Measurements from ENCODE around the gene DGKQ.
A peak's percentile ranks its signal among the peaks of the same experiment; 100 is the strongest.
"Not testable (repeated sequence)": the region's sequence is repeated elsewhere in the genome, so short reads cannot be mapped to it uniquely, and the experiment has no call there.

Gene DGKQ

GRCh38 chr4:982291-982690, 8.9 kb upstream of the DGKQ start:
- no peak for DNase-seq (ENCODE audit: low read depth)
- TF ChIP-seq CTCF (IDR thresholded peaks at IDR 0.05; ENCODE audit: insufficient read depth, low read depth, low read length, missing control alignments) = no peak
- no peak overlapping the region for H3K4me3 ChIP-seq (ENCODE audit: low read depth, low read length)

- no peak for DNase-seq (ENCODE audit: low read depth)
- no peak for TF ChIP-seq CTCF (IDR thresholded peaks at IDR 0.05; ENCODE audit: insufficient read depth, low read depth, low read length, missing control alignments)
- no peak overlapping the region for H3K4me3 ChIP-seq (ENCODE audit: low read depth, low read length)
Observed at GRCh38 chr4:978957-979701, 5.8 kb upstream of the DGKQ start.

- H3K4me3 ChIP-seq (ENCODE audit: low read depth, low read length); DNase-seq (ENCODE audit: low read depth): not testable (repeated sequence)
Observed at GRCh38 chr4:976016-976415, 2.6 kb upstream of the DGKQ start.

- H3K4me3 ChIP-seq (ENCODE audit: low read depth, low read length) = no peak overlapping the region
- no peak for TF ChIP-seq CTCF (IDR thresholded peaks at IDR 0.05; ENCODE audit: insufficient read depth, low read depth, low read length, missing control alignments)
- no peak for DNase-seq (ENCODE audit: low read depth)
Observed at GRCh38 chr4:974668-975067, 1.3 kb upstream of the DGKQ start.

- DNase-seq (ENCODE audit: low read depth) = peak; percentile 46
- TF ChIP-seq CTCF (IDR thresholded peaks at IDR 0.05; ENCODE audit: insufficient read depth, low read depth, low read length, missing control alignments) = no peak
- peak overlapping the region; percentile 72 for H3K4me3 ChIP-seq (ENCODE audit: low read depth, low read length)
Observed at GRCh38 chr4:972651-973424, 531 bp downstream of the DGKQ start.

- DNase-seq (ENCODE audit: low read depth) = no peak
- no peak overlapping the region for H3K4me3 ChIP-seq (ENCODE audit: low read depth, low read length)
- TF ChIP-seq CTCF (IDR thresholded peaks at IDR 0.05; ENCODE audit: insufficient read depth, low read depth, low read length, missing control alignments) = no peak
Observed at GRCh38 chr4:971666-972500, 1.5 kb downstream of the DGKQ start.
